HG02678 (cell line): ENCODE data around the gene PTGIS.

Experiments used
- ATAC-seq: cut with Tn5 transposase; IDR thresholded peaks from one replicate; pipeline ENCODE4 v1.9.1; 2021; ENCODE audit warnings: mild to moderate bottlenecking, moderate library complexity; ENCODE audit not compliant: unreplicated experiment

Gene PTGIS

DNA sequence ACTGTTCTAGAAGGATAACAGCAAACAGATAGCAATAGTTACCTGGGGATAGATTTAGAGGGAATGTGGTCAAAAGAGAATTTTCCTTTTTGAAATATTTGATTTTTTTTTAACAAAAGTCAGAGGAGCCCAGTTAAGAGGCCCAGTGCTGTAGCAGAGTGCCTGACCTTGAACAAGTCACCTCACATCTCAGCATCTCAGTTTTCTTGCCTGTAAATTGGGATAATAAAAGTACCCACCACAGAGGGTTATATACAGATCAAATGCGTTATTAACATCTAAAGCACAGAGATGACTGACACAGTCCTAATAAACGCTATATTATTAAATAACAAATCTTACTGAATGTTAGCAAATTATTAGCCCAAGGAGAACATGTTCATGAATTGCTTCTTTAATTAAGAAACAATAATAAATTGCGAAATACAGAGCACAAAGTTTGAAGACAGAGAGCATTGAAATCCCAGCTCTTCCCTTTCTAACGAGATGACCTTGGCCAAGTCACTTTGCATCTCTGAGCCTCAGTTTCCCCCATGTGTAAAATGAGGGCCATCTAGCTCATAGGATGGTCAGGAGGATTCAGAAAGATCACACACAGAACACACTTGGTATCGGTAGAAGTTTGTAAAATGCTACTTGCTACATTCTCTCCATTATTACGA, 35.5 kb downstream of the PTGIS start:
- ATAC-seq = no peak

DNA sequence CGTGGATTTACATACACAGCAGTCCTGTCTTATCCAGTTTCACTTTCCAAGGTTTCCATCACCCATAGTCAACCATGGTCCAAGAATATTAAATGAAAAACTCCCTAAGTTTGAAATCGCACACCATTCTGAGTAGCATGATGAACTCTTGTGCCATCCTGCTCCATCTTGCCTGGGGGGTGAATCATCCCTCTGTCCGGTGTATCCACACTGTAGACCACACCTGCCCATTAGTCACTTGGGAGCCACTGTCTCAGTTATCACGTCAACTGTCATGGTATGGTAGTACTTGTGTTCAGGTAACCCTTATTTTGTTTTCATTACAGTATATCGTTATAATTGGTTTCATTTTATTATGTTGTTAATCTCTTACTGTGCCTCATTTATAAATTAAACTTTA, 38.5 kb downstream of the PTGIS start:
- no peak for ATAC-seq

- ATAC-seq = no peak
These were observed 41.4 kb downstream of the PTGIS start for GRCh38 chr20:49526568-49526967.

DNA sequence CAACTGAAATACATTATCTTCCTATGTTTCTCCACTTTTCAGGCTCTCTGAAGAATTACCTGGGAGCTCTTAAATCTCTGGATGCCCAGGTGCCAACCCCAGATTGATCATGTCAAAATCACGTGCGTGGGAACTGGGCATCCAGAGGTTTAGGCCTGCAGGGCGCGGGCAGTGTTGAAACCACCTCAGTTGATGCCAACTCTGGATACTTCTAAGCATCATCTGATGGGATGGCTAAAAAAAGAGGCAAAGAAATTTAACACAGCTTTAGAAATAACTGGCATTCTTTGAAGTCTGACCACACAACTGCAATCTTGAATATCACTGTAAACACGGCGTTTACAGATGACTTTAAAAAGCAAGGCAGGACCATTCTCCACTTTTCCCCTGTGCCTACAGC, 41.9 kb downstream of the PTGIS start:
- ATAC-seq = no peak

DNA sequence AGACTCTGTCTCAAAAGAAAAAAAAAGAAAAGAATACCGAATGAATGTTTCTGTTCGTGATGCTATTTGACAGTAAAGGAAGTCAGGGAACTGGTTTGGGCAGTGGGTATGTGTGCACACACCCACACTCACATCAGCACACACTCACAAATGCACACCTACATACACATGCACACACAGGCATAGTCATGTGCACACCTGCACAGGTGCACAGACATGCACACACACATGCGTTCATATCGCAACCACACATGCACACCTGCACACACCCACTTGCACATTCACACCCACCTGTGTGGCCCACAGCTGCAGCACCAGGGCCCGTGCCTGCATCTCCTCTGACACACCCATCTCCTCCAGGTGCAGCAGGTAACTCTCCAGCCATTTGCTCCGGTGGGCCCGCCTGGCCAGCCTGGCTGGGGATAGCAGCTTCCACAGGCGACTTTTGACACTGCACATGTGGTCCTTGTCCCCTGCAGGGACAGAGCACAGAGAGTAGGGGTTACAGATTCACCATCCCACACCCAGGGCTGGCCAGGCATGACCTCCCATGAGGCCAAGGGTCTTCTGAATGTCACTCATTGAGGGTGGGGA, 44.1 kb downstream of the PTGIS start:
- ATAC-seq = no peak

GRCh38 chr20:49521356-49521755, 46.6 kb downstream of the PTGIS start:
- ATAC-seq = no peak

- no peak for ATAC-seq
These were observed 48.1 kb downstream of the PTGIS start for GRCh38 chr20:49519777-49520359.

- no peak for ATAC-seq
These were observed 48.7 kb downstream of the PTGIS start for GRCh38 chr20:49519212-49519712.

DNA sequence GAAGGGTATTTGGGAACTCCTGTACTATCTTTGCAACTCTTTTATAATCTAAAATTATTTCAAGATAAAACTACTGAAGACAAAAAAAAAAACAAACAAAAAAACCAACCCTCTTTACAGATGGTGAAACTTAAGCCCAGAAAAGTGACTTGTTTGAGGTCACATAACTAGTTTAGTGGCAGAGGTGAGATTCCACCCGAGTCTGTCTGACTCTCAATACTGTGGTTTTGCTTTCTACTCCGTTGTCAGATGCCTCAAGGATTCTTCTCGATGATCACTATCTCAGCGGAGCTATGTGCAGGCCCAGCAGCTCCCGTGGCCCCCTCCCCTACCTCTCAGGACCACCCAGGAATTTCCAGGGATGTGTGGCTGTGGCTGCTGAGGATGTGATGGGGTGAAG, 49.4 kb downstream of the PTGIS start:
- ATAC-seq = no peak

DNA sequence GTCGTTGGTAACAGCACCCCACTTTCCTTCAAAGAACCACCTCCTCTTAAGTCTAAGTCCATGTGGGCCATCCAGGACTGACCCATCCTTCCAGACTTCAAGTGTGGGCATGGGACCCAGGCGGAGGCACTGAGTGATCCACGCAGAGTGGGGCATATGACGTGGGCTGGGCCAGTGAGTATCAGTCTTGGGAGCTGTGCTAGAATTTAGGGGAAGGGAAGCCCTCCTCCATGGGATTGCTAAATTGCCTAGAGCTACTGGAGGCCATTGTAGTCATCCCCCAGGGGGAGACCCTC, 50.2 kb downstream of the PTGIS start:
- no peak for ATAC-seq

GRCh38 chr20:49516916-49517804, 50.8 kb downstream of the PTGIS start:
- ATAC-seq = no peak

DNA sequence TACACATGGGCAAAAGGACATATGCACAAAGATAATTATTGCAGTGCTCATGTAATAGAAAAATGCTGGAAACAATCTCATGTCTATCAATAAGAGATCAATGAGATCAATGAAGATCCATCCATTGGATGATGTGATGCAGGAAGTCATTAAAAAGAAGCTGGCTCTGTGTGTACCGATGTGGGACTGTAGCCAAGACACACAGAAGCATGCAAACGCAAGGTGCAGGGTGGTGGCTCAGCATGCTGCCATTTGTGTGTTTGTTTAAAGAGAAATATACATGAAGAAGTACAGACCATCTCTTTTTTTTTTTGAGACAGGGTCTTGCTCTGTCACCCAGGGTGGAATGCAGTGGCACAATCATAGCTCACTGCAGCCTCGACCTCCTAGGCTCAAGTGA, 52.4 kb downstream of the PTGIS start:
- no peak for ATAC-seq

GRCh38 chr20:49513517-49513916, 54.4 kb downstream of the PTGIS start:
- no peak for ATAC-seq

- ATAC-seq = no peak
These were observed 54.9 kb downstream of the PTGIS start for GRCh38 chr20:49513009-49513408.

DNA sequence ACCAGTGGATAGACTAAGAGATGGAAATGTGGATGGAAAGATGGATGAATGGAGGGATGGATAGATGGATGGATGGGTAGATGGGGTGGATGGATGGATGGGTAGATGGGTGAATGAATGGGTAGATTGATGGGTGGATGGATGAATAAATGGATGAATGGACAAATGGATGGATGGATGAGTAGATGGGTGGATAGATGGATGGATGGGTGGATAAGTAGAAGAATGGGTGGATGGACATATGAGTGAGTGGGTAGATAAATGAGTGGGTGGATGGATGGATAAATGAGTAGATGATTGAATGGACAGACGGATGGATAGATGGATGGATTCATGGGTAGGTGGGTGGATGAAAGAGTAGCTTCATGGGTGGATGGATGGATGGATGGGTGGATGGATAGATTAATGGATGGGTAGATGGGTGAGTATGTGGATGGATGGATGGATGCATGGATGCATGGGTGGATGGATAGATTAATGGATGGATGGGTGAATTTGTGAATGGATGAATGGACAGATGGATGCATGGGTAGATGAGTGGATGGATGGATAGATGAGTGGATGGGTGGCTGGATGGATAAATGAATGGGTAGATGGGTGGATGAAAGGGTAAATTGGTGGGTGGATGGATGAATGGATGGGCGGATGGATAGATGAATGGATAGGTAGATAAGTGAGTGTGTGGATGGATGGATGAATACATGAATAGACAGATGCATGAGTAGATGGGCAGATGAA, 56.0 kb downstream of the PTGIS start:
- no peak for ATAC-seq

GRCh38 chr20:49510562-49511122, 57.3 kb downstream of the PTGIS start:
- ATAC-seq = no peak

DNA sequence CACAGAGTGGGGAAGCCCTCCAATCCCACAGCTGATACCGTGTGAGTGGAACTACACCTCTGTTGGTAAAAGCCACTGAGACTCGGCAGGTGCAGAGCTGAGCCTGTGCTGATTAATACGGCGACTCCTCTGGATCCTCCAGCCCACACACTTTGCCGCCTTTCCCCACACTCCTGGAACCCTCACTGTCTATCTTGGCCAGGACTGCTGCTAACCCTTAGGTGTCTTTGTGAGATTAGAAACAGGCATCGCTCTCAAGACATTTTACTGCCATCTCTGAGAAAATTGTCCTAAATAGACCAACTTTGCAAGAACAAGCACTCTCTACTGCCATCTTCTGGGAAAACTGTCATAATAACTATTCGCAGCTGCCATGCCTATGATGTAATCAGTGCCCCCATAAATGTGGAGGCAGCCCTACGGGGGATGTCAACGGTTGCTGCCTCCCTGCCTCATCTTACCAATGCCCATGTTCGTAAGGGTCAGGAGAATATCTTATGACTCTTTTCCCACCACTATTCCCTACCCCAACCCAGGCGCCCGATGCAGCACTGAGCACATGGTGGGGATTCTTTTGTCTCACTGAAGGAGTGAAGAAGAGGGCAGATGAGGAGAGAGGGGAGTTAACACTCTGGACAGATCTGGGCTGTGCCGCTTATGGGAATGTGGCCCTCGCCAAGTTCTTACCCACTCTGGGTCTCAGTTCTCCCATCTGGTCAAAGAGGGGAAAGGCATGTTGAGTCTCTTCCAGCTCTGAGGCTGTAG, 59.3 kb downstream of the PTGIS start:
- no peak for ATAC-seq

DNA sequence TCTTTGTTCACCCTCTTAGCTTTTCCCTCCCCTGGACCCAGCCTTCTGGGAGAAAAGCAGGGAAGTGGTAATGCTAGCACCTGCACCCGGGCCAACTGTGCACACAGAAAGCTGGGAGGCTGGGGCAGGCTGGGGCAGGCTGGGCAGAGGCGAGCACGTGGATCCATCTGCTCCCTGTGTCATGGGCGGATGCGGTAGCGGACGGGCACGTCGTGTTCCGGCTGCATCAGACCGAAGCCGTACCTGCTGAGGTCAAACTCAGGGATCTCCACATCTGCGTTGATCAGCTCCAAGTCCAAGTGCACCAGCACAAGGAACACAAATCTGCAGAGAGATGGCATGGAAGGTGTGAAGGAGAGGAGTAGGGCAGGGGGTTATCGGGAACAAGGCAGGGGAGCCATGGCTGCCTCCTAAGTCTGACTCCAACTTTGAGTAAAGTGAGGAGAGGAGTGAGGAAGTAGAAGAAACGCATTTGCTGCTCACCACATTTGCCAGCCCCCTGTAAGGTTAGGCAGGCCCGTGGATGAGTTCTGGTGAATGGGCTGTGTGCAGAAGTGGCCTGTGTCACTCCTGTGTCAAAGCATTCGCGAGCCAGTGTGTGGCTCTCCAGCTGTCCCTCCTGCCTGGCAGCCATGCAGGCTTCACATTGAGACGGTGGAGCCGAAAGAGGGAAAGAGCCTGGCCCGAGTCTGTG, 60.0 kb downstream of the PTGIS start:
- no peak for ATAC-seq

DNA sequence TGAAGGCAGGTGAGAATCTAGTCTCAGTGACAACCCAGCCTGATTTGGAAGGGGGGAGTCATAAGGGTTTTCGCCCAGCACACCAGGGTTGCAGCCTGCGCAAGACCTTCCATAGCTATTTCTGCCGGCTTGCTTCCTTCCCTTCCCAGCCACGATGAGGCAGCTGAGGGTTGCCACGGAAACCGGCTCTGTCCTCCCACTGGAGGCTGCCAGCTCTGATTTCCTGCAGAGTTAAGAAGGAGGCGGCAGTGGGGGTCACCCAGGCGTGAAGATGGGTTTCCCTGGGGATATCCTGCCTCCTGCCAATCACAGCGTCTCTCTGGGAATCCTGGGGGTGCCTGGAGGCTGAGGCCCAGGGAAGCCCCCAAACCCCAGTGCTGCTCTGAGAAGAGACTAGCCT, 62.4 kb downstream of the PTGIS start:
- no peak for ATAC-seq
